Lower leg skin (tissue), 4 donors: Measurements from ENCODE around the gene CACNA2D4. TPM values are rescaled to one million over a fixed set of nuclear protein-coding genes. Genes with fewer than 3 reads are reported as not detected.
A peak's percentile ranks its signal among the peaks of the same experiment; 100 is the strongest.

Experiments
- DNase-seq, 2 donors: peaks; one replicate each; pipeline ENCODE4 v3.0.0-alpha.2; 2019; ENCODE audit warnings: low spot score in 2 of 2
- H3K4me3 ChIP-seq: fragments of 200-600 bp; sonication (generic); 2 replicates; pipeline ENCODE4 v1.5.1; 2017; ENCODE audit warnings: mild to moderate bottlenecking, low read depth; ENCODE audit not compliant: poor library complexity, severe bottlenecking
- CTCF ChIP-seq, 3 donors: fragments of 450-650 bp; IDR thresholded peaks; one replicate each; pipeline ENCODE4 v1.5.1; 2016; ENCODE audit warnings: antibody characterized with exemption in 3 of 3, mild to moderate bottlenecking in 3 of 3, moderate library complexity in 2 of 3
- POLR2A ChIP-seq, 2 donors: fragments of 450-650 bp; IDR thresholded peaks; one replicate each; pipeline ENCODE4 v1.6.1; 2016 to 2017; ENCODE audit warnings: antibody characterized with exemption in 2 of 2, mild to moderate bottlenecking in 1 of 2, moderate library complexity in 1 of 2
- WGBS, 2 donors: methylation state at CpG; one replicate each; pipeline ENCODE4 v1.1.5; 2018; 5-methylcytosine and 5-hydroxymethylcytosine counted together
- intact Hi-C: fragments of 100-400 bp; cut with DNase I; formaldehyde crosslinking; loops from one replicate; pipeline ENCODE4 v1.15.0; 2023; ENCODE audit warnings: low total_unique reads
- total RNA-seq, 4 donors: library from RNA; depleted of rRNA; stranded (reverse); fragments of >200 nt; gene quantifications; one replicate each; pipeline ENCODE4 v1.1.0, GENCODE V29; 2016

Gene CACNA2D4
- total RNA-seq, 4 donors from 2014 or later = 2.3 to 4.0 (median 3.1) TPM

- DNase-seq = peak in 1 of 2 donors; percentile 68
These were observed 64.7 kb downstream of the CACNA2D4 start for GRCh38 chr12:1853716-1854115.

GRCh38 chr12:1852076-1852475 is 66.4 kb downstream of the CACNA2D4 start:
- intact Hi-C loops = no loop called here
- DNase-seq = no peak
- WGBS, 2 donors = 69 to 71% methylated on average over 1 of the region's 1 CpG
- H3K4me3 ChIP-seq = no peak overlapping the region
- TF ChIP-seq CTCF (IDR thresholded peaks at IDR 0.05) = no peak
- no peak for TF ChIP-seq POLR2A (IDR thresholded peaks at IDR 0.05)

More at GRCh38 chr12:1853716-1854115, 64.7 kb downstream of the CACNA2D4 start:
- TF ChIP-seq CTCF (IDR thresholded peaks at IDR 0.05) (no peak), POLR2A (IDR thresholded peaks at IDR 0.05) (no peak)
- intact Hi-C loops = no loop called here
- H3K4me3 ChIP-seq = no peak overlapping the region
- 86 to 88% methylated on average over 8 of the region's 8 CpGs for WGBS, 2 donors

GRCh38 chr12:1851151-1851701 is 67.2 kb downstream of the CACNA2D4 start:
- intact Hi-C loops = no loop called here
- 31 to 32% methylated on average over 7 of the region's 7 CpGs for WGBS, 2 donors
- no peak for DNase-seq
- no peak overlapping the region for H3K4me3 ChIP-seq
- TF ChIP-seq CTCF (IDR thresholded peaks at IDR 0.05) (no peak), POLR2A (IDR thresholded peaks at IDR 0.05) (no peak)

- WGBS, 2 donors = 69 to 71% methylated on average over 6 of the region's 6 CpGs
- TF ChIP-seq POLR2A (IDR thresholded peaks at IDR 0.05) (no peak), CTCF (IDR thresholded peaks at IDR 0.05) (no peak)
- no peak overlapping the region for H3K4me3 ChIP-seq
- intact Hi-C loops = no loop called here
- peak in 1 of 2 donors; percentile 42 for DNase-seq
These were observed 69.7 kb downstream of the CACNA2D4 start for GRCh38 chr12:1848745-1849144.

DNA sequence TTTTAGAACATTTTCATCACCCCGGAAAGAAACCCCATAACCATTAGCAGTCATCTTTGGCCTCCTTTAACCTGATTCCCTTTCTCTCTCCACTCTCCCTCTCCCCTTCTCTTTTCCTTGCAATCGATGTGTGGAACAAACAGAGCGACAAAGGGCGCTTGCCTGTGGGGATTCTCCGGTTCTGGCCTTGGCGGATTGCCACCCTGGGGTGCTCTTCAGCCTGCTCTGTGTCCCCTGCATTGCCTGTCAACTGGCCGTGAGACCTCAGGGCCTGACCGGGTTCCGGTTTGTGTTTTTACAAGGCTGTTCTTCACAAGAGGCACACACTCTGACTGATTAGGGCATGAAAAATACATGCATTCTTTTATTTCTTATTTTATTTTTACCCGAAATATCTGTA is 70.3 kb downstream of the CACNA2D4 start:
- intact Hi-C loops = no loop called here
- H3K4me3 ChIP-seq = no peak overlapping the region
- no peak for TF ChIP-seq CTCF (IDR thresholded peaks at IDR 0.05)
- no peak for TF ChIP-seq POLR2A (IDR thresholded peaks at IDR 0.05)
- peak in 1 of 2 donors; percentile 63 for DNase-seq
- WGBS, 2 donors = 66 to 74% methylated on average over 10 of the region's 10 CpGs

- peak in 1 of 2 donors; percentile 28 for DNase-seq
- TF ChIP-seq CTCF (IDR thresholded peaks at IDR 0.05) (no peak), POLR2A (IDR thresholded peaks at IDR 0.05) (no peak)
- intact Hi-C loops = no loop called here
- H3K4me3 ChIP-seq = no peak overlapping the region
- 63 to 69% methylated on average over 4 of the region's 4 CpGs for WGBS, 2 donors
These were observed 71.0 kb downstream of the CACNA2D4 start for GRCh38 chr12:1847411-1847810.
